Mesenteric fat pad (tissue), 1 donor: Measurements from ENCODE around the gene SHANK1. TPM values are rescaled to one million over a fixed set of nuclear protein-coding genes. Genes with fewer than 3 reads are reported as not detected.

Experiments
- DNase-seq: peaks from one replicate; pipeline ENCODE4 v3.0.0-alpha.2; 2020; ENCODE audit warnings: low spot score
- total RNA-seq: library from RNA; stranded (reverse); fragmentation: NEBNext Ultra II Directional; extraction: Animal tissue kit (Norgen Biotek cat#: 25700); gene quantifications from one replicate; pipeline ENCODE4 v1.2.1, GENCODE V29; 2021
- donor health status: DM: yes; HTN: yes; CAD: no.

The SHANK1 gene
- total RNA-seq, 1 donor from 2014 or later, result 0.74 TPM

DNA sequence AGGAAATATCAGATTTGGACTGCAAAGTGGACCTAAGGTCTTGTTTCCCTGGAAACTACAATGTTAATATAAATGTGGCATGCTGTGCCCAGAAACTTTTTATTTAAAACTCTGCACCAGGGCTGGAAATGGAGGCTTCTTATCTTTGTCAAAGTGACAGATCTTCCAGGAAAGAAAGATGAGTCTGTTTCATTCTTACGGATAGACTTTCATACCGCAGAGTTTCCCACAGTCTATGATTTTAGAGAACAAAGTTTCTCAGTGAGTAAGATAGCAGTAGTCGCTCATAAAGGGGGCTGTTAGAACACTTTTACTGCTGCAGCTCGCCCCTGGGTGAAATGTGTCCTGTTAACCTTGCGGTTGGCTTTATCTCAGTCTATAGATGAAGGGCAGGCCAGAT, 10.3 kb upstream of the SHANK1 start:
- DNase-seq, result no peak

DNA sequence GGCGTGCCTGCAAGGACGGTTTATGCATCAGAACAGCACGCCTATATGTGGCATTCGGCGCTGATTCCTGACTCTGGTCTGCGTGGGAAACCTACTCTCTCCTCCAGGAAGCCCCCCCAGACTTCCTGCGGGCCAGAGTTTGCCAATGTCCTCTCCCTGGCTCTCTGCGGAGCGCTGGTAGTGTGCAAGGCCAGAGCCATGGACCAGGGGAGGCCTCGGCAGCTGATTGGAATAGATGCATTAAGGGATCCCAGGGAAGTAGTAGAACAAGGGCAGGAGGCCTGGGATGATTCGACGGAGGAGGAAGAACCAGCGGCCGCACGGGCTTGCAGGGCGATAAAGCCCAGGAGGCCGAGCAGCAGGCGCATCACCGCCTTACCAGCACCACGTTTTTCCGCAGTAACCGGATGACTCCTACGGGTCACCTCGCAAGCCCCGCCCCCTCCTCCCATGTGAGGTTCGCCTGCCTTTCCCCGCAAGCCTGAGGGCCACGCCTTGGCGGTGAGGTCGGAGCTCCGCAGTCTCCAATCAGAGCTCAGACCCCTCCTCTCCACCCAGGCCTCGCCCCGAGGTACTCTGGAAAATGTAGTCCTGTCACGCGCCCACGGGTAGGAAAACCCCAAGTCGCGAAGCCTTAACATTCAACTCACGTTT, 8.6 kb upstream of the SHANK1 start:
- no peak for DNase-seq

DNA sequence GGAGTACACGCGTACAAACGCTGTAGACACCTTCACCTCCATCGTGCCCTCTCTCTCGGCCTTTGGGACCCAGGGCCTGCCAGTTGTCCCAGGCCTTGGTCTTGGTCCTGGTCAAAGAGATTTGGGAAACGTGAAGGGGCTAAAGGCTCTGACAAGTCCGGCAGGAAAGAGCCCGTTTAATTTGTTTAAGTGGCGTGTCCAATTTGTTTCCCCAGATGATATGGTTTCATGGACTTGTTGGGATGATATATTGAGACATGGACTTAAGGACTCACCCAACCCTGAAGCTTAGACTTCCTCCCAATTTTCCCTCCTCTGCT, 6.3 kb upstream of the SHANK1 start:
- no peak for DNase-seq

DNA sequence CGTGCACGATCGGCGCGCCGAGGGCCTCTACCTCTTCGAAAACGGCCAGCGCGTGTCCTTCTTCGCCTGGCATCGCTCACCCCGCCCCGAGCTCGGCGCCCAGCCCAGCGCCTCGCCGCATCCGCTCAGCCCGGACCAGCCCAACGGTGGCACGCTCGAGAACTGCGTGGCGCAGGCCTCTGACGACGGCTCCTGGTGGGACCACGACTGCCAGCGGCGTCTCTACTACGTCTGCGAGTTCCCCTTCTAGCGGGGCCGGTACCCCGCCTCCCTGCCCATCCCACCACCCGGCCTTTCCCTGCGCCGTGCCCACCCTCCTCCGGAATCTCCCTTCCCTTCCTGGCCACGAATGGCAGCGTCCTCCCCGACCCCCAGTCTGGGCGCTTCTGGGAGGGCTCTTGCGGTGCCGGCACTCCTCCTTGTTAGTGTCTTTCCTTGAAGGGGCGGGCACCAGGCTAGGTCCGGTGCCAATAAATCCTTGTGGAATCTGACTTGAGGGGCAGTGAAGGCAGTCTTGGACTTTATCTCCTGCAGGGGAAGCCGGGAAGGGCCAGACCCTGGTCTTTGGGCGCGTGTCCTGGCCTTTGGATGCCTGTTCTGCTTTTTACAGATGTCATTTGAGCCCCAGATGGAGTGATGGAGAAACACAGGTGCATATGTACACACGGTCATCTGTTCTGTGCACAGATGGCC, 5.8 kb upstream of the SHANK1 start:
- DNase-seq, result no peak

DNA sequence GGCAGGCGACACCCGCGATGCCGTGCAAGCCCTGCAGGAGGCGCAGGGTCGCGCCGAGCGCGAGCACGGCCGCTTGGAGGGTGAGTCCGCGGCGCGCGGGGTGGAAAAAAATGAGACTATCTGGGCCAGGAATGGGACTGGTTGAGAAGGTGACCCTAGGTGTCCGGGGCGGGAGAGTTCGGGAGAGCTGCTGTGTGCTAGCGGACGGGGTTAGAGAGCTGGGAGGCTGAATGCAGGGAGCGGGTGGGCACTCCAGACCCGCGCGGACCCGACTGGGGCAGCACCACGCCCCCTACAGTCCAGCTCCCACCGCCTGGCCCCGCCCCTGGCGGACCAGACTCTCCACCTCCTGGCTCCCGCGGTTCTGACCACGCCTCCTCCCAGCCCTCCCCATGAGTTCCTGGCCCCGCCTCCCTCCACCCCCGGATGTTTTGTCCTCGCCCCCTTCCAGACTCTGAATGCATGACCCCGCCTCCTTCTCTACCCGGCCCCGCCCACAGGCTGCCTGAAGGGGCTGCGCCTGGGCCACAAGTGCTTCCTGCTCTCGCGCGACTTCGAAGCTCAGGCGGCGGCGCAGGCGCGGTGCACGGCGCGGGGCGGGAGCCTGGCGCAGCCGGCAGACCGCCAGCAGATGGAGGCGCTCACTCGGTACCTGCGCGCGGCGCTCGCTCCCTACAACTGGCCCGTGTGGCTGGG, 5.1 kb upstream of the SHANK1 start:
- peak; percentile 98 for DNase-seq

DNA sequence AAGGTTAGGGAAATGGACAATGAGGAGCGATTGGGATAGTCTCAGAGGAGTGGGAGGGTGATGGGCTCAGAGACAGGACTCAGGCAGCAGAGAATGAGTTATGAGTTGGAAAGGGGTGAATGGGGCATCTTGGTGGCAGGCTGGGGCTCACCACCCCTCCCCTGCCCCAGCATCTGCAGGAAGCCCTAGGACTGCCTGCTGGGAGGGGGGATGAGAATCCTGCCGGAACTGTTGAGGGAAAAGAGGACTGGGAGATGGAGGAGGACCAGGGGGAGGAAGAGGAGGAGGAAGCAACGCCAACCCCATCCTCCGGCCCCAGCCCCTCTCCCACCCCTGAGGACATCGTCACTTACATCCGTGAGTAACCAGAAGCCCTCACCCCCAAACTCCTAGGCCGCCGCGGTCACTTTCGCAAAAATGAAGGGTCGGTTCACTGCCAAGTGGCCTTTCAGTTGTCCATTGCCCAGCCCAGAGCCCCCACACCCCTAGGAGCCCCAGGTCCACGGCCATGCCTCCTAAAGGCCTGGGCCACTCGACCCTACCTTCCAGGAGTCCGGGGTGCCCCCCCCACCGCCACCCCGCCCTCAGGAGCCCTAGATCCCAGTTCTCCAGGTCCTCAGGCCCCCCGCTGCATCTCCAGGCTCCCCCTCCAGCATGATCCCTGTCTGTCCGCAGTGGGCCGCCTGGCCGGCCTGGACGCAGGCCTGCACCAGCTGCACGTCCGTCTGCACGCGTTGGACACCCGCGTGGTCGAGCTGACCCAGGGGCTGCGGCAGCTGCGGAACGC, 4.3 kb upstream of the SHANK1 start:
- DNase-seq, result no peak

DNA sequence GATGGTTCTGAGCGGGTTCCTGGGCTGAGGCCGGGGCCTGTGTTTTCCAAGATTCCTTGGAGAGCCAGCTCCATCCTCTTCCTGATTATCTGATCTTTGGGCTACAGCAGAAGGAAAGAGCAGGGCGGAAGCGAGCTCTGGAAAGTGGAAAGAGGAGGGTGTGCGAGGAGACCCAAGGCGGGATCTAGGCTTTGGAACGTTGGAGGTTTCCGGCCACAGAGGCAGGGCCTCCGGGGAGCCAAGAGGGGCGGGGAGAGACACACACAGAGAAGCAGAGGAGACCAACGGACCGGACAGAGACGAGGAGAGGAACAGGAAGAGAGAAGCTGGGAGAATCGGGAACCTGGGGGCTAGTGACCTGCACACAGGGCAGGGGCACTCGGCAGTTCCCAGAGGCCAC, 3.5 kb upstream of the SHANK1 start, which contains the start of gene CLEC11A:
Gene CLEC11A (plus strand): TSS at position 296 of the 400 bp plus-strand sequence. CDS start 162 bp downstream, outside the sequence.
- no peak for DNase-seq

DNA sequence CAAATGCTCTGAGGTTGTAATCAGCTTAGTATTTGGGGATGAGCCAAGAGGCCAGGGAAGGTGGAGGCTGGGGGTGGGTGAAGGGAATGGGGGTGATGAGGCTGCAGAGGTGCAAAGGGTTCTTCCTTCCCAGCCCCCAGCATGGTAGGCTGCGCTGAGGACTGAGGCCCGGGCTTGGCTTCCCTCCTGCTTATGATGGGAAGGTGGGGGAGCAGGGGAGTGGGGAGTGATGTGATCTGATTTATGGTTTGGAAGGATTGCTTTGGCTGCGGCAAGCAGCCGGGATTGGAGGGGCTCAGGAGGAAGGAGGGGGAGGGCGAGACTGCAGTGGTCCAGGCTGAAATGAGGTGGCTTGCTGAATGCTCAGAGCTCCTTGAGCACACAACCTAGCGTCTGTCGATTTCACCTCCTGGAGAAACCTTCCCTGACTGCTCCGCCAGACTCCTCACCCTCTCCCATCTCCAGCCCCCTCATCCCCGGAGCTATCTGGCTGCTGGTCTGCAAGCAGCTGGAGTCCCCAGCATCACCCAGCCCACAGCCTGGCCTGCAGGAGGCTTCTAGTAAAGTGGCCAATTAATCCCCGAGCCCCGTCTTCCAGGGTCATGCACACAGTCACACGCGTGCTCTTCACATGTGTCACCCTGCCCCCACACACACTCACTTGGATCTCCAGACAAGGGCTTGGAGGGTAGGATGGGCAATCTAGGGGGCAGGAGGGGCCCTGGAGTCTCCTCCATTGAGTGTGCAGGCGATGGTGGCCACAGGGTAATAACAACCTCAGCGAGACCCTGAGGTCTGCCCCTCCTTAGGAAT, 2.8 kb upstream of the SHANK1 start:
- DNase-seq, result no peak

DNA sequence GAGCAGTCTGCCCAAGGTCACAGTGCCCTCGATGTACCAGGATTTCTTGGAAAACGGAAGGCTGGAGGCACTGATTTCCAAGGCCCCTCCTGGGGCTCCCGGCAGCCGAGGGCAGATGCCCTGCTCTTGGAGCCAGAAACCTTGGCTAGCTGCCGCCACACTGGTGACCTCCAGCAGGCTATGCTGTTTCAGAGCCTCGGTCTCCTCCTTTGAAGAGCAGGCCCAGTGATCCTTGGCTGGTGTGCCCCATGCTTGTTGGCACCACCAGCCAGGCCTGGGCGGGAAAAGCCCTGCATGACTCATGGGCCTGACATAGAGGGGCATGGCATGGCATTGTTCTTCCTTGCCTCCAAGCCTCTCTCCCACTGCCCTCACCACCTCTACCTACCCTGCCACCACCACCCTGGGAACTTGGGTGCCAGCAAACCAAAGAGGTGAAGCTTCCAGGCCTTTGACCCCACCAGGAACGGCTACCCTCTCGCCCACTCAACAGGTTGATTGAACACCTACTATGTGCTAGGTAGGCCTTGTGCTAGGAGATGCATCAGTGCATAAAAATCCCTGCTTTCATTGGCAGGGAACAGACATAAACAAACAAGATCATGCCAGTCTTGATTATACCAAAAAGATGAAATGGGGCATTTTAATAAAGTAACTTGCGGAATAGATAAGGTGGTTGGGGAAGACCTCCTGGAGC, 2.0 kb upstream of the SHANK1 start:
- no peak for DNase-seq

DNA sequence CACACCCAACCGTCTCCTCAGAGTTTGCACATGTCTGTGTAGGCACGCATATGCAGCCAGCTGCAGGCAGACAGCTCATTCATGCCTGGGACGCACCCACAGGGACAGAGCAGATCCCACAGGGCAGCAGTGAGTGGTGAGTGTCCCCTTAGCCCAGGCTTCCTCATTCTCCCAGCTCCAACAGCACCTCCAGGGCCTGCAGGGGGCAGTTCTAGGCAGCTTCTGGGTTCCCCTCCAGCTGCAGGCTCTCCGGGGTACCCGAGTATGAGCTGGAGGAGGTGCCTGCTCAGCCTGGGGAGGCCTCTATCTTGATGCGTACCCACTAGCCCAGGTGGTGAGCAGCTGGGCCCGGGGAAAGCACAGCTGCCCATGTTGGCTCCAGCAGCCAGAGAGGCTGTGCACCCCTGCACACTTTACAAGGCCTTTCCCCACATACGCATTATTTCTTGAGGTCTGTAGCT, 1.3 kb upstream of the SHANK1 start:
- DNase-seq, result no peak

DNA sequence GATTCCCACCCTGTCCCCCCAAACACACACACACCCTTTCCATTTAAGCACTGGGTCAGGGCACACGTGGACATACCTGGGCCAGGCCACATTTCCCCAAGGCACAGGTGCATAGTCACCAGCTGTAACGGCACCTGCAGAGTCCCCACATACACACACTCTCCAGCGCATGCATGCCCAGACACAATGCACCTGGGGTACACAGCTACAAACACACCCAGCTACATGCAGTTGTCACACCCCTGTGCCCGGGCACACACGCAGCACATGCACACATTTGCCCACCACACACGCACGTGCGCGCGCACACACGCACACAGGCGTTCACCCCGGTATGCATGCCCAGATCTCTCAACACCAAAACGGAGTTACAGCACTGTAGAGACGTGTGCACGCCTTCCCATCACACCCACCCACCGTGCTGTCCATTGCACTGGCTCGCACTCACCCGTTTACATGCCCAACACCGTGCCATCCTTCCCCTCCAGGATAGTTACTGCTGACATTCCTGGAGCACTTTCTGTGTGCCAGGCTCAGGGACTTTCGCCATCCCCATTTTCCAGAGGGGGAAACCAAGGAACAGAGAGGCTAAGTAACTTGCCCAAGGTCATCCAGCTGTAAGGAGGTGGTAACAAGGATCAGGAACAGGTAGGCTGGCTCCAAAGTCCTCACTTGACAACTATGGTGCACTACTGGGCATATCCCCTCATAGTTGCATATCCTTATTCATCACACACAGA, 749 bp upstream of the SHANK1 start:
- no peak for DNase-seq

DNA sequence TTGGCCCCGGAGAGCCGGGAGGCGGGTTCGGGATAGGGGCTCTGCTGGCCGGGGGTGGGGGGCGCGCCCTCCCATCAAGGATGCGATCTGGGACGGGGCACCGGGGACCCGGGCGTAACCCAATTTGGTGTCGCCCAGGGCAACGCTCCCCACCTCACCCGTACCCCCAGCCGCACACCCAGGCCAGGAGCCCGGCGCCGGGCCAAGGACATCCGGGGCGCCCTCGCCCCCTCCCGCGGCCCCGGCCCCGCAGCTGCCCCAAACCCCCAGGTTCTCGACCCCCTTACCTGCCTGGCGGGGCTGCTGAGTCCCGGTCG, 525 bp downstream of the SHANK1 start:
- no peak for DNase-seq

DNA sequence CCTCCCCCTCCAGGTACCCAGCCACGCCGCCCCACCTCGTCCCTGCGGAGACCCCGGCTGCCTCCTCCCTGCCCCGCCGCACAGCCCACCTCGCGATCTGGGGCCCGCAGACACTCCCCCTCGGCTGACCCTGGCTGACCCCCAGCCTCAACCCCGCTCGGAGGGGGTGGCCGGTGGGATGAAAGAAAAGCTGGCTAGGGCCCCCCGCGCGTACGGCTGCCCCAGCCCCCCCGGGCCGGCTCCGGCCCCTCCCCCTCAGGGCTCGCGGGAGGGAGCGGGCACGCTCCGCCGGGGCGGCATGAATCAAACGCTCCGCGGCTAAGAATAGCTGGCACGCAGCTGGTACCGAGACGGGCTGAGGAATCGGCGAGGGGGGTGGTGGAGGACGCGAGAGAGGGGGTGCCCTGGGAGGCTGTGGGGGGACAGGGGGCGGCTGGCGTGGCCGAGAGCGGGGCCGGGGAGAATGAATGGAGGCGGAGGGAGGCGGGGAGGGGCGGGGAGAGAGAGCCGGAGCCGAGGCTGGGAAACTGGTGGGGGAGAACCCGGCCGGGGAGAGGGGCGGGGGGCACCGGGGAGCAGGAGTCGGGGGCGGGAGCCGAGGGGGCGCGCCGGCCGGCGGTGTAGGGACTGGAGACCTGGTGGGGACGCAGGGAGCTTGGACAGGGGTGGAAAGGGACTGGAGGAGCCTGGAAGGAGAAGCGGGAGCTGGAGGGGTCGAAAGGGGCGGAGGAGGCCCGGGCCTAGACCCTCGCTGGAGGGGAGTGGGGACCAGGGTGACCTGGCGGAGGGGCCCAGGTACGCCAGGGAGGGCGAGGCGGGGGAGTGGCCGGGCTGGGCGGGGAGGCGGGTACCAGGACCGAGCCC, 1.1 kb downstream of the SHANK1 start:
- DNase-seq, result no peak

DNA sequence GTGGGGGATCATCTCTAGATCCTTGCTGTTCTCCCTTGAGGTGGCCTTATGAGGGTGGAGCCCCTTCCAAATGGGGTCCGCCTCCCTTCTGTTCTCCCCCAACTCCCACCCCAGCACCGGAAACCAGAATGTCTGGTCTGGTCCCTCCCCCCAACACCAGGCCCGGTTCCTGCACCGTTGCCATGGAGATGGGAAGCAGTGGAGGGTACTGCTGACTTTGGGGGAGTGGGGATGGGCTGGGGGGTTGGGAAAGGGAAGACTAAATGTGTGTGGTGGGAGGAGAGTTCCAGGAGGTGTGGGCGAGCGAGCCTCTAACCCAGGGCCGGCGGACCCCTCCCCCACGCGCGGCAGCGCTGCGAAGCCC, 1.7 kb downstream of the SHANK1 start:
- DNase-seq, result no peak

DNA sequence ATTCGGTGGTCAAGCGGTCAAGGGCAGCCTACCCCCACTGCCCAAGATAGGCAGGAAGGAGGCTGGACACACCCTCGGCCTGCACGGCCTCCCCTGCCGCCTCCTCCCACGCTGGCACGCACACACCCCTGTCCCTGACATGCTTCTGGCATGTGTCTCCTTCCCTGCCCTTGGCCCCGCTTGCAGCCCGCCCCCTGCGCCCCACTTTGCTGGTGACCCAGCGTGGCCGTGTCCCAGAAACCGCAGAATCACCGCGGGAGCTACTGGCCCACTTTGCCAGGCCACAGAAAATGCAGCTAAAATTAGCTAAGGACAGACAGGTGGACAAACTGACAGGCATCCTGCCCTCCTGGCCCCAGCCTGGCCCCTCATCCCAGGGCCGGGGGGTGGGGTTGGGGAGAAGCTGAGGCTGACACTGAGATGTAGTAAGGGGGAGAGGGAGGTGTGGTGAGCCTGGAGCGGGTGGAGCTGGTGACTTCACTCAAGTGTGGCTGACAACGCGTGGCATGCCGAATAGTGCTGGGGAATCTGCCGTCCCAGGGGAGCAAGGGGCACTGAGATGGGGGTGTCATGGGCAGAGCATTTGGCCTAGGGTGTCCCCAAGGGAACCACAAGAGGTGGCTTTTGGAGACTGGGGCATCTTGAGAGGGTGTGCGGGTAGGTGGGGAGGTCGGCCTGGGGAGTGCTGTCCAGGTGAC, 2.4 kb downstream of the SHANK1 start:
- no peak for DNase-seq

DNA sequence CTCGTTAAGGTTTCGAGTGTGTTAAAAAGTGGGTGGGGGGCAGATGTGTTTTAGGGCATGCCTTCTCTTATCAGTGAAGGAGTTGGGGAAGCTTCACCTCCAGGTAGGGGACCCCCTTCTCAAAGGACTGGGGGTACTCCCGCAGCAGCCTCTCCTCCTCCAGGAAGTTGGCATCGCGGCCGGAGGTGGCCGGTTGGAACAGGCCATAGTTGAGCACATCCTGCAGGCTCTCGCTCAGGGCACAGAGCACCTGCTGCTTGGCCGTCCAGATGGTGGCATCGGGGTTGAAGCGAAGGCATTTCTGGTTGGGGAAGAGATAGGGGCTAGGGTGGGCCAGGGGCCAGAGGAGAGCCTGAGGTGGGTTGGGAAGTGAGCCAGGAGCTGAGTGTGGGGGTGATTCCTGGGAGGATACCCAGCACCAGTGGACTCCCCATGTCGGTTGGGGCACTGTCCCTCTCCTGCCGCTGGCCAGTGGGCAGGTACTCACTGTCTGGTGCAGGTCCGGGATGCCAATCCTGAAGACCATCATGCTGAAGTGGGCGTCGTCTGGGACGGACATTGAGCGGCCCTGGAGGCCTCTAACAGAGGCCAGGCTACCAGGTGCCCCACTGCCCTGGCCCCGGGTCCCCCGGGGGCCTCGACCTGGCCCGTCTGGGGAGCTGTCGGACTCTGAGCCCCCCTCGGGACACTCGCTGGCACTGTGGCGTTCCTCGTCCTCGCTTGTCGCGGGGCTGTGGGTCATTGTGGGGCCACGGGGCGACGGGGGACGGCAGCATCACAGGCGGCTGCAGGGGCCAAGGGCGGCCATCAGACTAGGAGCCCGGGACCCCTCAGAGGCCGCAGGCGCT, 3.2 kb downstream of the SHANK1 start:
- no peak for DNase-seq

DNA sequence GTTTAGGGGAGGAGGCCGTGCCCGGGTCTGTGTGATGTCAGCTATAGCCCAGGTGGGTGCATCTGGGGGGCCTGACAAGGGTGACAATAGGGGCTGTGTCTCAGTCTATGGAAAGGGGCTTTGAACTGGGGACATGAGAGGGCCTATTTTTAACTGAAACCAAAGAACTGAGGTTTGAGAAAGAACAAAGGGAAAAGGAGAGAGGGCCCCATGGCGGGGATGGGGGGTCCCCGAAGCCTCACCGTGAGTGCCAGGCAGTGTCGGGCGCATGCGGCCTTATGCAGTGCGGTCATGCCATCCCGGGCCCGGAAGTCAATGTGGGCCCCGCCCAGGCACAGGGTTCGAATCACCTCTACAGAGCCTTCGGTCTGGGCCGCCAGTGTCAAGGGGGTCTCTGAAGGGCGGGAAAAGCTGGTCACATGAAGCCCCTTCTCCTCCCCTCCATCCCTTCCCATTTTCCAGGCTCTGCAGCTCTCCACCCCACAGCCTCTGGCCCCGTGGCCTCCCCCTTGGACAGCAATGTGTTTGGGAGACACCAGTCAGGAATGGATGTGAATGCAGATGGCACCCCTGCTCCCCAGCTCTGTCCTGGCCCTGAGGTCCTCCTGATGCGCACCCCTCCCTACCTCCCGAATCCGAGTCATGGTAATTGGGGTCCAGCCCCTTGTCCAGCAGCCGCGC, 5.9 kb downstream of the SHANK1 start:
- no peak for DNase-seq
